HepG2 (cell line): ENCODE data around the gene PANX1. TPM values are rescaled to one million over a fixed set of nuclear protein-coding genes. Genes with fewer than 3 reads are reported as not detected.

Experiments used
- ATAC-seq: fragments of 200-7000 bp; cut with Tn5 transposase; 3 replicates; pipeline ENCODE4 v1.9.1; 2020; ENCODE audit warnings: mild to moderate bottlenecking, moderate library complexity
- BruUV-seq: library from RNA; stranded (reverse); fragments of 400-500 nt; replicated peaks from 2 replicates; lab custom pipeline; 2021; lab: Mats Ljungman, UMichigan
- CTCF ChIA-PET: fragments of 300-600 bp; formaldehyde crosslinking; extraction: SDS; loops from one replicate; lab custom pipeline; 2021; ENCODE audit warnings: low total read pairs, inconsistent platforms, low intra/inter-chr PET ratio; lab: Yijun Ruan, JAX
- POLR2A ChIA-PET: fragments of 350-600 bp; sonication (Branson Sonifier 250); formaldehyde crosslinking; loops from one replicate; lab custom pipeline; 2020; ENCODE audit warnings: antibody characterized with exemption, inconsistent platforms; lab: Yijun Ruan, JAX
- DNase-seq: peaks from one replicate; pipeline ENCODE4 v3.0.0-alpha.2; 2015; ENCODE audit warnings: low spot score
- FAIRE-seq: peaks from 3 replicates; lab custom pipeline; 2011; peaks lifted over from hg19 to GRCh38; lab: Jason Lieb, UNC
- H2AFZ ChIP-seq: one replicate; pipeline ENCODE4 v1.6.1; 2011; ENCODE audit warnings: low read length, inconsistent platforms
- H3K27ac ChIP-seq: fragments of 300-600 bp; 3 replicates; pipeline ENCODE4 v1.8.0; 2011; ENCODE audit warnings: mixed run types, mild to moderate bottlenecking, mixed read lengths, low read length, inconsistent platforms; ENCODE audit not compliant: insufficient read depth; ENCODE audit errors: extremely low read length
- H3K27me3 ChIP-seq, 2 experiments: fragments of 200-600 bp in 1 of 2; 2 replicates in 1 of 2; 3 replicates in 1 of 2; pipeline versions ENCODE4 v1.6.0 to v1.8.0; 2011; ENCODE audit warnings: low read length in 2 of 2, mild to moderate bottlenecking in 2 of 2, moderate library complexity in 2 of 2, inconsistent platforms in 1 of 2; ENCODE audit not compliant: insufficient read depth in 2 of 2, control insufficient read depth in 1 of 2
- H3K36me3 ChIP-seq, 2 experiments: fragments of 200-600 bp in 1 of 2; replicated peaks in 1 of 2; 2 replicates in 1 of 2; 3 replicates in 1 of 2; pipeline versions ENCODE4 v1.5.1 to v1.8.0; 2011; ENCODE audit warnings: low read length in 2 of 2, inconsistent platforms in 1 of 2; ENCODE audit not compliant: insufficient read depth in 2 of 2, control insufficient read depth in 1 of 2
- H3K4me1 ChIP-seq: 2 replicates; pipeline ENCODE4 v1.5.1; 2012; ENCODE audit warnings: low read length, inconsistent platforms; ENCODE audit not compliant: insufficient read depth
- H3K4me2 ChIP-seq: 2 replicates; pipeline ENCODE4 v1.6.0; 2011; ENCODE audit warnings: low read depth, low read length, inconsistent platforms
- H3K4me3 ChIP-seq, 3 experiments: fragments of 200-600 bp in 1 of 3; sonication (generic), shearing (Covaris generic) in 1 of 3; replicated peaks in 1 of 3; 2 replicates each; pipeline ENCODE4 v1.5.1; 2011 to 2016; ENCODE audit warnings: low read length in 3 of 3, inconsistent platforms in 2 of 3, low read depth in 2 of 3, mild to moderate bottlenecking in 2 of 3, control low read depth in 1 of 3, mixed read lengths in 1 of 3; ENCODE audit not compliant: insufficient read depth in 1 of 3
- H3K79me2 ChIP-seq: one replicate; pipeline ENCODE4 v1.6.1; 2011; ENCODE audit warnings: low read length, inconsistent platforms; ENCODE audit not compliant: insufficient read depth
- H3K9ac ChIP-seq: 2 replicates; pipeline ENCODE4 v1.6.0; 2011; ENCODE audit warnings: mild to moderate bottlenecking, low read depth, low read length, inconsistent platforms; ENCODE audit not compliant: insufficient read depth
- H3K9me3 ChIP-seq: 2 replicates; pipeline ENCODE4 v1.5.1; 2012; ENCODE audit warnings: mild to moderate bottlenecking, low read length
- H4K20me1 ChIP-seq: 2 replicates; pipeline ENCODE4 v1.6.0; 2011; ENCODE audit warnings: inconsistent platforms, mild to moderate bottlenecking, low read length, moderate library complexity; ENCODE audit not compliant: insufficient read depth
- CBX1 ChIP-seq: IDR thresholded peaks from one replicate; pipeline ENCODE4 v1.6.1; 2016; ENCODE audit warnings: antibody characterized with exemption, low read depth
- ISX ChIP-seq: sonication (generic); formaldehyde crosslinking; conservative IDR thresholded peaks from 2 replicates; pipeline ENCODE4 v1.5.0; 2020; ENCODE audit warnings: missing genetic modification reagents
- KMT2A ChIP-seq: sonication (generic); formaldehyde crosslinking; IDR thresholded peaks from 2 replicates; pipeline ENCODE4 v1.4.0; 2020; ENCODE audit warnings: missing genetic modification reagents
- MXI1 ChIP-seq: IDR thresholded peaks from 3 replicates; pipeline ENCODE4 v1.6.1; 2012; ENCODE audit warnings: low read depth, low read length, inconsistent platforms, borderline replicate concordance
- NFRKB ChIP-seq: fragments of 450-650 bp; IDR thresholded peaks from 2 replicates; pipeline ENCODE4 v1.6.1; 2017
- RBM39 ChIP-seq: fragments of 200-400 bp; formaldehyde crosslinking; IDR thresholded peaks from one replicate; pipeline ENCODE4 v1.6.1; 2018; ENCODE audit warnings: antibody characterized with exemption, mild to moderate bottlenecking, low read depth, low read length; ENCODE audit not compliant: poor library complexity, severe bottlenecking
- SIN3A ChIP-seq: IDR thresholded peaks from 2 replicates; pipeline ENCODE4 v1.6.1; 2011; ENCODE audit warnings: low read depth, mild to moderate bottlenecking, control low read depth, low read length, borderline replicate concordance
- SIN3B ChIP-seq: fragments of 150-350 bp; IDR thresholded peaks from 2 replicates; pipeline ENCODE4 v1.6.1; 2014; ENCODE audit warnings: low read length
- SP1 ChIP-seq, 2 experiments: fragments of 450-650 bp in 1 of 2; sonication (generic) in 1 of 2; formaldehyde crosslinking in 1 of 2; IDR thresholded peaks; 2 replicates each; pipeline versions ENCODE4 v1.4.0 to v1.6.1; 2016 to 2020; ENCODE audit warnings: missing genetic modification reagents in 1 of 2
- ZNF737 ChIP-seq: sonication (generic); formaldehyde crosslinking; IDR thresholded peaks from 2 replicates; pipeline ENCODE4 v1.5.0; 2020; ENCODE audit warnings: missing genetic modification reagents, mild to moderate bottlenecking, borderline replicate concordance
- WGBS: methylation state at CpG from one replicate; pipeline ENCODE4 v1.1.6; 2017; ENCODE audit warnings: low lambda C conversion rate; 5-methylcytosine and 5-hydroxymethylcytosine counted together
- in situ Hi-C: cut with HindIII; loops from 2 replicates; pipeline ENCODE4 v1.10.0; 2017; ENCODE audit warnings: low pct_unique_long_range_greater_than_20kb; ENCODE audit not compliant: extremely low pct_ligation_motif_present
- intact Hi-C: fragments of 100-400 bp; cut with micrococcal nuclease; formaldehyde crosslinking; loops from one replicate; pipeline ENCODE4 v1.10.0; 2022; ENCODE audit not compliant: unreplicated experiment
- polyA plus RNA-seq, 8 experiments: library from polyadenylated mRNA; depleted of rRNA in 3 of 8; stranded (reverse) in 7 of 8; unstranded in 1 of 8; fragments of >200 nt; fragmentation: Illumina TruSeq in 4 of 8; extraction: Trizol in 4 of 8; gene quantifications; 2 replicates each; pipeline versions ENCODE4 v1.2.1 to v1.2.3, GENCODE V29; 2011 to 2016; ENCODE audit warnings: low read depth in 4 of 8, missing spikeins in 1 of 8, mixed read lengths in 1 of 8; ENCODE audit not compliant: insufficient read depth in 1 of 8
- total RNA-seq, 5 experiments: library from RNA; depleted of rRNA; stranded (reverse); fragments of >200 nt; fragmentation: Illumina TruSeq; extraction: Trizol; gene quantifications; 2 replicates each; pipeline ENCODE4 v1.2.3, GENCODE V29; 2016; ENCODE audit warnings: low read depth in 1 of 5
- TF ChIP-seq, protein P1 (sequence below): fragments of 450-650 bp; IDR thresholded peaks from 2 replicates; pipeline ENCODE4 v1.6.1; 2016
- TF ChIP-seq, protein P2 (sequence below): sonication (generic); formaldehyde crosslinking; IDR thresholded peaks from 2 replicates; pipeline ENCODE4 v1.4.0; 2020; ENCODE audit warnings: missing genetic modification reagents, borderline replicate concordance
- TF ChIP-seq, protein P3 (sequence below): sonication (generic); formaldehyde crosslinking; IDR thresholded peaks from 2 replicates; pipeline ENCODE4 v1.8.0; 2022; ENCODE audit warnings: mild to moderate bottlenecking, missing genetic modification reagents, moderate library complexity
- TF ChIP-seq, protein P4 (sequence below): sonication (generic); formaldehyde crosslinking; IDR thresholded peaks from 2 replicates; pipeline ENCODE4 v1.9.0; 2021; ENCODE audit warnings: missing genetic modification reagents, borderline replicate concordance

PANX1 gene
- total and polyA plus RNA-seq, 2 of the 13 experiments (the other 11 are each of a cell fraction or from before 2014, with no cell fraction given), result 8.3 to 24.8 TPM

DNA sequence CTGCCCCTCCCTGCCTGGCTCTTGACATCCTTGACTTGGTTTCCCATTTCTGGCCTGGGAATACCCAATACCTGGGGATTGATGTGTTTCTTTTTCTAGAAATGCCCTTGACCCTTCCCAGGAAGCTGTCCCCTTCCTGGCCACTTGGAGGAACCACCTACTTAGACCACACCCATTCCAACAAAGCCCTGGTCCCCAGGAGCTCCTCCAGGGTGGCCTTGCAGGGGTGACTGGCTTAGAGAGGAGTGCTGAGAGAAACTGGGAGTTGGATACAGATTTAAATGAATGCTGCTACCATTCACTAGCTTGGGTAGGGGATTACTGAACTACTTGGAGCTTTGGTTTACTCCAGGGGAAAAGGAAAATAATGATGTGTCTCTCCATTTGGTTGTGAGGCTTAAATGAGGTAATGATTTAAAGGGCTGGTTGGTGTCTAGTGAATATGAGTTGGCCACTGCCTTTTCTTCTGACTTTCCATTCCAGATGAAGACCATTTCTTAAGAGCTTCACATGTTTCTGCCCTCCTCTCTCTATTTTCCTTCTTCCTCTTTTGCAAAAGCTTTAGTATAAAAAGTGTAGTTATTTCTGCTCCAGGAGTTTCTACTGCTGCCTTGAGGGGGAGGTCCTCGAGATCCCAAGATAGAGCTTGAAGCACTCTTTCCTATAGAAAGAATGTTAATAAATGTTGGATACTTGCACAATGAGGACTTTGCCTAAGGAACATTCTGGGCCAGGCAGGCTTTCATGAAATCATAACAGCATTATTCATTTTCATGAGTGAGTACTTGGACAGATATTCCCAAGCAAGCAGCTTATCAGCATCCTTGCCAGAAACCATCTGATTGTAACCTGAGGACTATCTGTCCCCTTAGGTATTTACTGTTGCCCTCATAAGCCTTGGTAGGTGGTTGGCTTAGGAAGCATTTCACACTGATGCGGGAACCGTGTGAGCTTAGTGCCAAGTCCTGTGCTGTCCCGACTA, 22.4 kb downstream of the PANX1 start:
- H3K27ac ChIP-seq, result no peak overlapping the region
- peaks cover 0 to 2% of the 10 kb centered on the region in 2 experiments; a peak in 3 of 5 replicates for H3K36me3 ChIP-seq
- H4K20me1 ChIP-seq, result peaks cover 6% of the 10 kb centered on the region; the same call in 1 of the 2 replicates
- H3K9me3 ChIP-seq, result no peaks in the 10 kb centered on the region
- DNase-seq (no peak), FAIRE-seq (no peak), ATAC-seq (no peak)
- peaks cover 80% of the 10 kb centered on the region for H3K4me1 ChIP-seq
- no TSS peak for BruUV-seq
- POLR2A ChIA-PET, result interaction anchor here (4.4 kb wide), 1 partner anchor 22 kb away, joined by 30 read pairs; the partner anchor contains the start of gene PANX1
- intact Hi-C loops, result no loop called here
- no peak overlapping the region for H3K4me3 ChIP-seq
- no peaks in the 10 kb centered on the region for H3K27me3 ChIP-seq
- in situ Hi-C loops, result no loop called here
- H3K79me2 ChIP-seq, result peaks cover 51% of the 10 kb centered on the region
- no peak overlapping the region for H3K9ac ChIP-seq
- WGBS, result 93% methylated on average over 4 of the region's 4 CpGs
- CTCF ChIA-PET, result no interaction called here
- H3K4me2 ChIP-seq, result no peak overlapping the region
- H2AFZ ChIP-seq, result no peak overlapping the region
- TF ChIP-seq SIN3B (no peak), SIN3A (no peak), ISX (no peak), SP1 (IDR thresholded peaks at IDR 0.05) (no peak), SP1 (CRISPR knock-in tag; IDR thresholded peaks at IDR 0.05) (no peak), ZNF737 (no peak), KMT2A (no peak), MXI1 (no peak), CBX1 (no peak), RBM39 (no peak), NFRKB (no peak)
- TF ChIP-seq, protein P1, sequence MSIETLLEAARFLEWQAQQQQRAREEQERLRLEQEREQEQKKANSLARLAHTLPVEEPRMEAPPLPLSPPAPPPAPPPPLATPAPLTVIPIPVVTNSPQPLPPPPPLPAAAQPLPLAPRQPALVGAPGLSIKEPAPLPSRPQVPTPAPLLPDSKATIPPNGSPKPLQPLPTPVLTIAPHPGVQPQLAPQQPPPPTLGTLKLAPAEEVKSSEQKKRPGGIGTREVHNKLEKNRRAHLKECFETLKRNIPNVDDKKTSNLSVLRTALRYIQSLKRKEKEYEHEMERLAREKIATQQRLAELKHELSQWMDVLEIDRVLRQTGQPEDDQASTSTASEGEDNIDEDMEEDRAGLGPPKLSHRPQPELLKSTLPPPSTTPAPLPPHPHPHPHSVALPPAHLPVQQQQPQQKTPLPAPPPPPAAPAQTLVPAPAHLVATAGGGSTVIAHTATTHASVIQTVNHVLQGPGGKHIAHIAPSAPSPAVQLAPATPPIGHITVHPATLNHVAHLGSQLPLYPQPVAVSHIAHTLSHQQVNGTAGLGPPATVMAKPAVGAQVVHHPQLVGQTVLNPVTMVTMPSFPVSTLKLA, result no peak
- TF ChIP-seq, protein P2, sequence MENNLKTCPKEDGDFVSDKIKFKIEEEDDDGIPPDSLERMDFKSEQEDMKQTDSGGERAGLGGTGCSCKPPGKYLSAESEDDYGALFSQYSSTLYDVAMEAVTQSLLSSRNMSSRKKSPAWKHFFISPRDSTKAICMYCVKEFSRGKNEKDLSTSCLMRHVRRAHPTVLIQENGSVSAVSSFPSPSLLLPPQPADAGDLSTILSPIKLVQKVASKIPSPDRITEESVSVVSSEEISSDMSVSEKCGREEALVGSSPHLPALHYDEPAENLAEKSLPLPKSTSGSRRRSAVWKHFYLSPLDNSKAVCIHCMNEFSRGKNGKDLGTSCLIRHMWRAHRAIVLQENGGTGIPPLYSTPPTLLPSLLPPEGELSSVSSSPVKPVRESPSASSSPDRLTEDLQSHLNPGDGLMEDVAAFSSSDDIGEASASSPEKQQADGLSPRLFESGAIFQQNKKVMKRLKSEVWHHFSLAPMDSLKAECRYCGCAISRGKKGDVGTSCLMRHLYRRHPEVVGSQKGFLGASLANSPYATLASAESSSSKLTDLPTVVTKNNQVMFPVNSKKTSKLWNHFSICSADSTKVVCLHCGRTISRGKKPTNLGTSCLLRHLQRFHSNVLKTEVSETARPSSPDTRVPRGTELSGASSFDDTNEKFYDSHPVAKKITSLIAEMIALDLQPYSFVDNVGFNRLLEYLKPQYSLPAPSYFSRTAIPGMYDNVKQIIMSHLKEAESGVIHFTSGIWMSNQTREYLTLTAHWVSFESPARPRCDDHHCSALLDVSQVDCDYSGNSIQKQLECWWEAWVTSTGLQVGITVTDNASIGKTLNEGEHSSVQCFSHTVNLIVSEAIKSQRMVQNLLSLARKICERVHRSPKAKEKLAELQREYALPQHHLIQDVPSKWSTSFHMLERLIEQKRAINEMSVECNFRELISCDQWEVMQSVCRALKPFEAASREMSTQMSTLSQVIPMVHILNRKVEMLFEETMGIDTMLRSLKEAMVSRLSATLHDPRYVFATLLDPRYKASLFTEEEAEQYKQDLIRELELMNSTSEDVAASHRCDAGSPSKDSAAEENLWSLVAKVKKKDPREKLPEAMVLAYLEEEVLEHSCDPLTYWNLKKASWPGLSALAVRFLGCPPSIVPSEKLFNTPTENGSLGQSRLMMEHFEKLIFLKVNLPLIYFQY, result no peak
- TF ChIP-seq, protein P3, sequence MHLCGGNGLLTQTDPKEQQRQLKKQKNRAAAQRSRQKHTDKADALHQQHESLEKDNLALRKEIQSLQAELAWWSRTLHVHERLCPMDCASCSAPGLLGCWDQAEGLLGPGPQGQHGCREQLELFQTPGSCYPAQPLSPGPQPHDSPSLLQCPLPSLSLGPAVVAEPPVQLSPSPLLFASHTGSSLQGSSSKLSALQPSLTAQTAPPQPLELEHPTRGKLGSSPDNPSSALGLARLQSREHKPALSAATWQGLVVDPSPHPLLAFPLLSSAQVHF (CRISPR knock-in tag), result no peak
- TF ChIP-seq, protein P4, sequence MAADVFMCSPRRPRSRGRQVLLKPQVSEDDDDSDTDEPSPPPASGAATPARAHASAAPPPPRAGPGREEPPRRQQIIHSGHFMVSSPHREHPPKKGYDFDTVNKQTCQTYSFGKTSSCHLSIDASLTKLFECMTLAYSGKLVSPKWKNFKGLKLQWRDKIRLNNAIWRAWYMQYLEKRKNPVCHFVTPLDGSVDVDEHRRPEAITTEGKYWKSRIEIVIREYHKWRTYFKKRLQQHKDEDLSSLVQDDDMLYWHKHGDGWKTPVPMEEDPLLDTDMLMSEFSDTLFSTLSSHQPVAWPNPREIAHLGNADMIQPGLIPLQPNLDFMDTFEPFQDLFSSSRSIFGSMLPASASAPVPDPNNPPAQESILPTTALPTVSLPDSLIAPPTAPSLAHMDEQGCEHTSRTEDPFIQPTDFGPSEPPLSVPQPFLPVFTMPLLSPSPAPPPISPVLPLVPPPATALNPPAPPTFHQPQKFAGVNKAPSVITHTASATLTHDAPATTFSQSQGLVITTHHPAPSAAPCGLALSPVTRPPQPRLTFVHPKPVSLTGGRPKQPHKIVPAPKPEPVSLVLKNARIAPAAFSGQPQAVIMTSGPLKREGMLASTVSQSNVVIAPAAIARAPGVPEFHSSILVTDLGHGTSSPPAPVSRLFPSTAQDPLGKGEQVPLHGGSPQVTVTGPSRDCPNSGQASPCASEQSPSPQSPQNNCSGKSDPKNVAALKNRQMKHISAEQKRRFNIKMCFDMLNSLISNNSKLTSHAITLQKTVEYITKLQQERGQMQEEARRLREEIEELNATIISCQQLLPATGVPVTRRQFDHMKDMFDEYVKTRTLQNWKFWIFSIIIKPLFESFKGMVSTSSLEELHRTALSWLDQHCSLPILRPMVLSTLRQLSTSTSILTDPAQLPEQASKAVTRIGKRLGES (CRISPR knock-in tag), result no peak
